Astrocyte of the spinal cord (primary cell): ENCODE data around the gene DCANP1.

Experiments used
- DNase-seq: peaks from one replicate; pipeline ENCODE4 v3.0.0; 2011; ENCODE audit warnings: low read depth, low spot score
- H3K4me3 ChIP-seq: 2 replicates; pipeline ENCODE4 v1.5.1; 2011; ENCODE audit warnings: low read depth, mild to moderate bottlenecking, low read length, moderate library complexity
- in situ Hi-C: cut with HindIII; loops from 2 replicates; pipeline ENCODE4 v1.10.0; 2017; ENCODE audit warnings: low sequenced_read_pairs
- TF ChIP-seq, protein P1 (sequence below): IDR thresholded peaks from 2 replicates; pipeline ENCODE4 v1.5.1; 2012; ENCODE audit warnings: low read depth, mild to moderate bottlenecking, low read length, inconsistent platforms

The DCANP1 gene

DNA sequence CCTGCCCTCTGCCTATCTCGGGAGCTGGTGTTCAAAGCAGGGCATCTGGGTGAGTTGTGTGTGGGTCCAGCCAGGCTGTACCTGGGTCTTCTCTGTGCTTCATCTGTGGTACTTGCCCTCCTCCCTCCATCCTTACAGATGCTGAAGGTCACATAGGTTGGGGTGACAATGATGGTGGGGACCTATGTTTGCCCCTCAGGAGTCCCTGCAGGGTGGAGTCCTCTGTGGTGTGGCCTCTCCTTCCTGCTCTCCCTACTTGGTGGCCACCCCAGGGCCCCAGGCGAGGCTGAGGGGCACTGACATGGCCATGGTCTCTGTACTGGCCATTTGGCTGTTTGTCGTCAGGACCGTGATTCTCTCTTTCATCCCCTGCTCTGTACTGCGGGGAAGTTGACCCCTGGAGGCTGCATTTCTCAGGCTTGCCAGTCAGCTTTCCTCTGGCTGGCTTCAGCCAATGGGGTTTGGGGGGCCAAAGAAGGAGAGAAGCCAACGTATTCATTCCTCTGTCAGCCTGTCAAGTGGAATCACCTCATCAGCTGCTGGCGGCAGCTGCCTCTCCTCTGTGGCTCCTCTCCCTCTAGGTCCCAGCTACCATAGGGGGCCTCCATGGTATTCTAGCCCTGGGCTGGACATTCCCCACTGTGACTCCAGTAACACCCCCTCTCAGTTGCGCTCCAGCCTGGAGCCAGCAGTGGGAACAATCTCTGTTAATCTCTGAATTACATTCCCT, 4.6 kb downstream of the DCANP1 start:
- H3K4me3 ChIP-seq: no peak overlapping the region
- DNase-seq: no peak
- in situ Hi-C loops: no loop called here
- TF ChIP-seq, protein P1, sequence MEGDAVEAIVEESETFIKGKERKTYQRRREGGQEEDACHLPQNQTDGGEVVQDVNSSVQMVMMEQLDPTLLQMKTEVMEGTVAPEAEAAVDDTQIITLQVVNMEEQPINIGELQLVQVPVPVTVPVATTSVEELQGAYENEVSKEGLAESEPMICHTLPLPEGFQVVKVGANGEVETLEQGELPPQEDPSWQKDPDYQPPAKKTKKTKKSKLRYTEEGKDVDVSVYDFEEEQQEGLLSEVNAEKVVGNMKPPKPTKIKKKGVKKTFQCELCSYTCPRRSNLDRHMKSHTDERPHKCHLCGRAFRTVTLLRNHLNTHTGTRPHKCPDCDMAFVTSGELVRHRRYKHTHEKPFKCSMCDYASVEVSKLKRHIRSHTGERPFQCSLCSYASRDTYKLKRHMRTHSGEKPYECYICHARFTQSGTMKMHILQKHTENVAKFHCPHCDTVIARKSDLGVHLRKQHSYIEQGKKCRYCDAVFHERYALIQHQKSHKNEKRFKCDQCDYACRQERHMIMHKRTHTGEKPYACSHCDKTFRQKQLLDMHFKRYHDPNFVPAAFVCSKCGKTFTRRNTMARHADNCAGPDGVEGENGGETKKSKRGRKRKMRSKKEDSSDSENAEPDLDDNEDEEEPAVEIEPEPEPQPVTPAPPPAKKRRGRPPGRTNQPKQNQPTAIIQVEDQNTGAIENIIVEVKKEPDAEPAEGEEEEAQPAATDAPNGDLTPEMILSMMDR: no peak

- TF ChIP-seq, protein P1: no peak
- no peak for DNase-seq
- in situ Hi-C loops: no loop called here
- H3K4me3 ChIP-seq: no peak overlapping the region
Observed at GRCh38 chr5:135441919-135442318, 5.2 kb downstream of the DCANP1 start.

- TF ChIP-seq, protein P1: no peak
- DNase-seq: no peak
Observed at GRCh38 chr5:135441350-135441831, 5.8 kb downstream of the DCANP1 start.

GRCh38 chr5:135440916-135441315, 6.2 kb downstream of the DCANP1 start:
- H3K4me3 ChIP-seq: no peak overlapping the region
- TF ChIP-seq, protein P1: no peak
- DNase-seq: no peak
- in situ Hi-C loops: no loop called here

More at GRCh38 chr5:135441350-135441831, 5.8 kb downstream of the DCANP1 start:
- no peak overlapping the region for H3K4me3 ChIP-seq
- in situ Hi-C loops: no loop called here

DNA sequence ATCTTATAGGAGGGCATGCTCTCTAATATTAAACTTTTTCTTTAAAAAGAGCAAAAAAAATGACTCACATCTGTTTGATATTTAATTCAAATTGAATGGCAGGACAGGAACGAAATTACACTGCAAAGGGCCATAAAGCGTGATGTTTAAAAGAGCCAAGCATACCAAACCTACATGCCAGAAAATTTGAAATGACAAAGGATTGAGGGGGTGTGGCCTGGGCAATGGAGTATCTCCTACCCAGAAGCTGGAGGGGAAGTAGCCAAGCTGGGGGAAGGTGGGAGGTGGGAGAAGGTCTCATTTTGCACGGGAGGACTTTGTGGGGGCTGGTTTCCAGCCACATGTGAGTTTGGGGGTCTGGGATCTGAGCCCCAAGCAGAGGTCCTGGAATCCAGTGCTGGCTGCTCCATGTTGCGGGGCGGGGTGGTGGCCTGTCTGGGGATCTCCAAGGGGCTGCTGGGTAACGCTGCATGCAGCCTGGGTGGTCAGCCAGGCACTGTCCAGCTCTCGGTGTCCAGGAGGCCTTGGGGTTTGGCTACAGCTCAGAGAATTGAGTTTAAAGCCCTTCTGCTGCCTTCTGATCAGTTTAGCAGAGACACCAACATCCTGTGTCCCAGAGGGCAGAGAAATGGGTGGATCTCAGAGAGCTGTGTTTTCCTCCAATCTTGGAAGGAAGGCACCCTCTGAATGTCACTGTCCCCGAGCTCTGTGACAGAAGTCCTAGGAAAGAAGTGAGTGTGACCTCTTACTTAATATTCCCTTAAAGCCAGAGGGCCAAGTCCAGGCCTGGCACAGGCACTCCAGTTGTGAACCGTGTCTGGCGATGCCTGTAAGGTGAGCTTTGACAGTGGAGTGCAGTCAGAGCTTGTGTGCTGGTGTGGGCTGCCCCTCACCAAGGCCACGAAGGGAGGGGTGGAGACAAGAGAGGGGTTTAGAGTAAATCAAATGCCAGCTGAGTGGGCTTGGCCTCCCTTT, 7.6 kb downstream of the DCANP1 start:
- TF ChIP-seq, protein P1: no peak
- H3K4me3 ChIP-seq: no peak overlapping the region
- in situ Hi-C loops: no loop called here
- DNase-seq: no peak

GRCh38 chr5:135438636-135439221, 8.4 kb downstream of the DCANP1 start:
- no peak overlapping the region for H3K4me3 ChIP-seq
- no peak for DNase-seq
- in situ Hi-C loops: no loop called here
- TF ChIP-seq, protein P1: no peak
